Stimulated activated CD4-positive, alpha-beta T cell treated with anti-CD3 and anti-CD28 coated beads, TNF-alpha, amount 100 ng/mL, for 24 hours (primary cell): ENCODE measurements around the gene ERN2.
A peak's percentile ranks its signal among the peaks of the same experiment; 100 is the strongest.

Experiments used
- DNase-seq, 3 experiments: peaks; one replicate each; pipeline ENCODE4 v3.0.0-alpha.2; 2020; ENCODE audit warnings: low read depth in 3 of 3

Gene ERN2

DNA sequence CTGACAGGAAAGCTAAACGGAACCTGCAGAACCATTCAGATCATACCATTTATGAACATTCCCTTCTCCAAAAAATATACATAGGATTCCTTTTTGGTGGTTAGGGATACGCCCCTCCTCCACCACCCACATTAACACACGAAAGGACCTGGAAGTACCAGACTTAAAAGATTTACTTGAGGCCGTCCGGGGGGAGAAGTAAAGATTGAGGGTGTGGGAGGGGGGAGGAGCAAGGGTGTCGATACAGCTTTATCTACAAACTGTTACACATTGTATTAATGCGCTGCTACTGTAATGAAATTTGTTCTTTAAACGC lies 72.4 kb downstream of the ERN2 start:
- DNase-seq: peak in 1 of 3 experiments; percentile 2
